GM12878 (cell line): ENCODE data around the gene OSBPL10. TPM values are rescaled to one million over a fixed set of nuclear protein-coding genes. Genes with fewer than 3 reads are reported as not detected.

ENCODE experiments used
- ATAC-seq: fragments of 200-7000 bp; cut with Tn5 transposase; 3 replicates; pipeline ENCODE4 v1.9.1; 2020; ENCODE audit warnings: mild to moderate bottlenecking, moderate library complexity
- BruUV-seq: library from RNA; stranded (reverse); fragments of 400-500 nt; replicated peaks from 2 replicates; lab custom pipeline; 2021; lab: Mats Ljungman, UMichigan
- CTCF ChIA-PET: fragments of 300-600 bp; sonication (Branson Sonifier 250); formaldehyde crosslinking; extraction: SDS; loops from one replicate; lab custom pipeline; 2021; ENCODE audit warnings: inconsistent platforms; lab: Yijun Ruan, JAX
- POLR2A ChIA-PET: fragments of 350-600 bp; formaldehyde crosslinking; extraction: SDS; loops from one replicate; lab custom pipeline; 2021; ENCODE audit warnings: inconsistent platforms; lab: Charles Lee
- RAD21 ChIA-PET: fragments of 300-600 bp; sonication (Branson Sonifier 250); formaldehyde crosslinking; loops from one replicate; lab custom pipeline; 2023; ENCODE audit warnings: antibody characterized with exemption; ENCODE audit not compliant: unreplicated experiment; lab: Charles Lee
- SMC1A ChIA-PET: fragments of 300-600 bp; sonication (Branson Sonifier 250); formaldehyde crosslinking; loops from one replicate; lab custom pipeline; 2023; ENCODE audit not compliant: unreplicated experiment, uncharacterized antibody; lab: Charles Lee
- DNase-seq: peaks from one replicate; pipeline ENCODE4 v3.0.0-alpha.2; 2011; ENCODE audit warnings: low read depth, low spot score
- FAIRE-seq: peaks from 3 replicates; lab custom pipeline; 2011; peaks lifted over from hg19 to GRCh38; lab: Jason Lieb, UNC
- H2AFZ ChIP-seq: 2 replicates; pipeline ENCODE4 v1.6.0; 2011; ENCODE audit warnings: low read depth, low read length, control low read depth; ENCODE audit not compliant: control insufficient read depth
- H3K27ac ChIP-seq: 2 replicates; pipeline ENCODE4 v1.5.1; 2011; ENCODE audit warnings: control low read depth; ENCODE audit not compliant: control insufficient read depth, insufficient read depth
- H3K27me3 ChIP-seq, 2 experiments: replicated peaks in 1 of 2; 2 replicates each; pipeline versions ENCODE4 v1.6.0 to v1.6.1; 2011; ENCODE audit warnings: low read length in 1 of 2; ENCODE audit not compliant: control insufficient read depth in 2 of 2, insufficient read depth in 2 of 2
- H3K36me3 ChIP-seq, 2 experiments: 2 replicates each; pipeline ENCODE4 v1.5.1; 2011; ENCODE audit warnings: low read length in 1 of 2; ENCODE audit not compliant: control insufficient read depth in 2 of 2, insufficient read depth in 2 of 2
- H3K4me1 ChIP-seq: 2 replicates; pipeline ENCODE4 v1.6.1; 2011; ENCODE audit warnings: mild to moderate bottlenecking, low read length, moderate library complexity, mixed read lengths; ENCODE audit not compliant: control insufficient read depth, insufficient read depth
- H3K4me2 ChIP-seq: 2 replicates; pipeline ENCODE4 v1.6.0; 2011; ENCODE audit warnings: control low read depth; ENCODE audit not compliant: control insufficient read depth, insufficient read depth
- H3K4me3 ChIP-seq: fragments of 200-600 bp; sonication (generic); 2 replicates; pipeline ENCODE4 v1.5.1; 2016
- H3K79me2 ChIP-seq: 2 replicates; pipeline ENCODE4 v1.6.0; 2011; ENCODE audit warnings: low read length; ENCODE audit not compliant: control insufficient read depth, insufficient read depth
- H3K9ac ChIP-seq: 2 replicates; pipeline ENCODE4 v1.8.0; 2011; ENCODE audit warnings: low read length, control low read depth, mixed read lengths; ENCODE audit not compliant: control insufficient read depth, insufficient read depth
- H3K9me3 ChIP-seq: replicated peaks from 3 replicates; pipeline ENCODE4 v1.5.1; 2011; ENCODE audit warnings: mild to moderate bottlenecking, low read length; ENCODE audit not compliant: control insufficient read depth, insufficient read depth
- H4K20me1 ChIP-seq: 2 replicates; pipeline ENCODE4 v1.6.0; 2011; ENCODE audit not compliant: control insufficient read depth, insufficient read depth
- CBX5 ChIP-seq: sonication (generic); IDR thresholded peaks from 2 replicates; pipeline ENCODE4 v1.6.1; 2016; ENCODE audit warnings: low read depth, moderate library complexity, mild to moderate bottlenecking, inconsistent platforms
- RELA ChIP-seq: fragments of 450-650 bp; IDR thresholded peaks from 2 replicates; pipeline ENCODE4 v1.8.0; 2014; ENCODE audit warnings: borderline replicate concordance; ENCODE audit not compliant: partially characterized antibody
- RFX5 ChIP-seq: IDR thresholded peaks from 2 replicates; pipeline ENCODE4 v1.6.1; 2011; ENCODE audit warnings: low read depth, low read length, improper control_type of control experiment
- WGBS: methylation state at CpG from one replicate; pipeline ENCODE4 v1.1.6; 2016; ENCODE audit warnings: low lambda C conversion rate; ENCODE audit not compliant: insufficient replicate concordance, insufficient coverage; ENCODE audit errors: missing lambda C conversion rate; 5-methylcytosine and 5-hydroxymethylcytosine counted together
- in situ Hi-C: fragments of 300-500 bp; cut with MboI; formaldehyde crosslinking; loops from 9 replicates; pipeline ENCODE4 v1.14.3; 2018; ENCODE audit warnings: mixed read lengths
- intact Hi-C: fragments of 100-400 bp; cut with micrococcal nuclease; formaldehyde crosslinking; loops from one replicate; pipeline ENCODE4 v1.14.2; 2022; ENCODE audit not compliant: unreplicated experiment
- polyA plus RNA-seq, 11 experiments: library from polyadenylated mRNA; depleted of rRNA in 4 of 11; unstranded in 6 of 11; stranded (reverse) in 5 of 11; fragments of >200 nt; fragmentation: Nextera tagmentation in 4 of 11; fragmentation: Illumina TruSeq in 1 of 11; extraction: Ambion mirVana in 4 of 11; extraction: Trizol in 1 of 11; gene quantifications; 1 replicate in 1 of 11; 2 replicates in 10 of 11; pipeline versions ENCODE4 v1.2.1 to v1.2.3, GENCODE V29; 2011 to 2016; ENCODE audit warnings: inconsistent platforms in 2 of 11, missing spikeins in 2 of 11, low read depth in 1 of 11
- total RNA-seq, 4 experiments: library from RNA; depleted of rRNA in 3 of 4; stranded (reverse); fragments of >200 nt in 3 of 4; fragmentation: Illumina TruSeq in 1 of 4; extraction: Trizol in 1 of 4; gene quantifications; 2 replicates each; pipeline versions ENCODE4 v1.2.1 to v1.2.3, GENCODE V29; 2013 to 2021

Gene OSBPL10
- total and polyA plus RNA-seq, 10 of the 15 experiments (the other 5 are each of a cell fraction or from before 2014, with no cell fraction given): 0.03 to 0.25 (median 0.09) TPM; not detected in 5

DNA sequence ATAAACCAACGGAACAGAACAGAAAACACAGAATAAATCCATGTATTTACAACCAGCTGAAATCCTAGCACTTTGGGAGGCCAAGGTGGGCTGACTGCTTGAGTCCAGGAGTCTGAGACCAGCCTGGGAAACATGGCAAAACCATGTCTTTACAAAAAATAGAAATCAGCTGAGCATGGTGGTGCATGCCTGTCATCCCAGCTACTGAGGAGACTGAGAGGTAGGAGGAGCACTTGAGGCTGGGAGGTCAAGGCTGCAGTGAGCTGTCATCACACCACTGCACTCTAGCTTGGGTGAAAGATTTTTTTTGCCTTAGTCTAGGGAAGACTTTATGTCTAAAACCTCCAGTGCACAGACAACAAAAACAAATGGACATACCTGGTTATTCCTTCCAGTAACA, 327.6 kb downstream of the OSBPL10 start:
- 95% methylated on average over 1 of the region's 1 CpG for WGBS
- no peak overlapping the region for H3K4me2 ChIP-seq
- H3K79me2 ChIP-seq: no peaks in the 10 kb centered on the region
- H3K4me1 ChIP-seq: no peaks in the 10 kb centered on the region
- ChIA-PET CTCF (interaction anchor here (0.6 kb wide), 1 partner anchor 17 kb away, joined by 3 read pairs; no protein-coding TSS in a partner anchor), RAD21 (no interaction called here), SMC1A (no interaction called here), POLR2A (no interaction called here)
- H3K27me3 ChIP-seq: no peaks in the 10 kb centered on the region
- H3K9me3 ChIP-seq: peaks cover 9% of the 10 kb centered on the region
- in situ Hi-C loops: no loop called here
- H3K27ac ChIP-seq: no peak overlapping the region
- H3K4me3 ChIP-seq: no peak overlapping the region
- no peak; the same call in 2 of the 3 replicates for ATAC-seq
- no peak for FAIRE-seq
- H3K9ac ChIP-seq: no peak overlapping the region
- H2AFZ ChIP-seq: no peak overlapping the region
- no peaks in the 10 kb centered on the region for H3K36me3 ChIP-seq
- BruUV-seq: no TSS peak
- no peaks in the 10 kb centered on the region for H4K20me1 ChIP-seq
- DNase-seq: no peak
- intact Hi-C loops: no loop called here
- no peak for TF ChIP-seq RELA

DNA sequence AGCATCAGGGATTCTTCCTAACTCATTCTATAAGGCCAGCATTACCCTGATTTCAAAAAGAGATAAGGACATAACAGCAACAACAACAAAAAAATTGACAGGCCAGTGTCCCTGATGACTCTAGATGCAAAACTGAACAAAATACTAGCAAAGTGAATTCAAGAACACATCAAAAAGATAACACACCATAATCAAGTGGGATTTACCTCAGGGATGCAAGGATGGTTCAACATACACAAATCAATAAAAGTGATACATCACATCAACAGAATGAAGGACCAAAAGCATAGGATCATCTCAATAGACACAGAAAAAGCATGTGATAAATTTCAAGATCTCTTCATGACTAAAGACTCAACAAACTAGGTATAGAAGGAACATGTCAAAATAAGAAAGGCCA, 328.8 kb downstream of the OSBPL10 start:
- Histone ChIP-seq H4K20me1 (no peaks in the 10 kb centered on the region), H3K4me1 (no peaks in the 10 kb centered on the region), H2AFZ (no peak overlapping the region), H3K9ac (no peak overlapping the region), H3K36me3 (no peaks in the 10 kb centered on the region), H3K27ac (no peak overlapping the region), H3K4me3 (no peak overlapping the region), H3K27me3 (no peaks in the 10 kb centered on the region), H3K79me2 (no peaks in the 10 kb centered on the region), H3K4me2 (no peak overlapping the region), H3K9me3 (peaks cover 20% of the 10 kb centered on the region)
- RAD21 ChIA-PET: no interaction called here
- intact Hi-C loops: no loop called here
- FAIRE-seq (no peak), DNase-seq (no peak), ATAC-seq (no peak)
- BruUV-seq: no TSS peak
- in situ Hi-C loops: no loop called here
- CTCF ChIA-PET: interaction anchor here (1.0 kb wide), 1 partner anchor 120 kb away, joined by 3 read pairs; no protein-coding TSS in a partner anchor
- POLR2A ChIA-PET: no interaction called here
- SMC1A ChIA-PET: no interaction called here
- TF ChIP-seq RFX5: no peak
- TF ChIP-seq CBX5: 0 out of 2 replicates have a peak, but pooled peaks have one; percentile 21
